Ovary (tissue), 9 donors: ENCODE data around the gene EML2. TPM values are rescaled to one million over a fixed set of nuclear protein-coding genes. Genes with fewer than 3 reads are reported as not detected.

Experiments used
- DNase-seq, 5 donors: peaks; one replicate each; pipeline ENCODE4 v3.0.0-alpha.2; 2019 to 2020
- H3K27ac ChIP-seq, 2 donors: fragments of 200-600 bp; one replicate each; pipeline versions ENCODE4 v1.5.1 to v1.8.0; 2019 to 2022
- H3K27me3 ChIP-seq: fragments of 200-600 bp; one replicate; pipeline ENCODE4 v1.8.0; 2022
- H3K36me3 ChIP-seq: fragments of 200-600 bp; sonication (generic); one replicate; pipeline ENCODE4 v1.5.1; 2019
- H3K4me1 ChIP-seq: one replicate; pipeline ENCODE4 v1.8.1; 2013; ENCODE audit warnings: mild to moderate bottlenecking, moderate library complexity; ENCODE audit not compliant: insufficient read depth
- H3K4me3 ChIP-seq: fragments of 200-600 bp; sonication (generic); one replicate; pipeline ENCODE4 v1.5.1; 2017
- H3K9me3 ChIP-seq, 2 donors: fragments of 200-600 bp in 1 of 2; sonication (generic) in 1 of 2; one replicate each; pipeline versions ENCODE4 v1.5.1 to v1.8.1; 2013 to 2019; ENCODE audit warnings: mild to moderate bottlenecking in 1 of 2, moderate library complexity in 1 of 2
- EP300 ChIP-seq: sonication (generic); formaldehyde crosslinking; IDR thresholded peaks from one replicate; pipeline ENCODE4 v1.6.1; 2017; ENCODE audit warnings: antibody characterized with exemption
- POLR2A ChIP-seq: fragments of 450-650 bp; IDR thresholded peaks from one replicate; pipeline ENCODE4 v1.6.1; 2017; ENCODE audit warnings: antibody characterized with exemption, mild to moderate bottlenecking, moderate library complexity
- WGBS, 3 donors: extraction: QIAGEN DNeasy Blood & Tissue Kit in 1 of 3; methylation state at CpG; one replicate each; pipeline versions ENCODE4 v1.1.5 to v1.1.7; 2013 to 2017; 5-methylcytosine and 5-hydroxymethylcytosine counted together
- intact Hi-C, 4 donors: fragments of 100-400 bp; cut with DNase I; formaldehyde crosslinking; loops; one replicate each; pipeline versions ENCODE4 v1.11.0 to v1.15.1; 2022 to 2023
- polyA plus RNA-seq, 2 donors: library from polyadenylated mRNA; stranded (reverse); fragments of 200-250 nt in 1 of 2; fragments of 350-450 nt in 1 of 2; fragmentation: Illumina TruSeq in 1 of 2; extraction: RNeasy Lipid Tissue Mini Kit (QIAGEN cat#74804) in 1 of 2; gene quantifications; one replicate each; pipeline ENCODE4 v1.2.3, GENCODE V29; 2013 to 2014
- total RNA-seq, 7 donors: library from RNA; depleted of rRNA in 2 of 7; stranded (reverse); fragments of >200 nt in 2 of 7; fragmentation: NEBNext Ultra II Directional in 3 of 7; extraction: Animal tissue kit (Norgen Biotek cat#: 25700) in 3 of 7; gene quantifications; one replicate each; pipeline versions ENCODE4 v1.1.0 to v1.2.4, GENCODE V29; 2016 to 2023
- TF ChIP-seq, protein P1 (sequence below), 3 donors: fragments of 450-650 bp in 2 of 3; fragments of 200-600 bp in 1 of 3; IDR thresholded peaks; one replicate each; pipeline versions ENCODE4 v1.5.1 to v1.8.0; 2016 to 2022; ENCODE audit warnings: antibody characterized with exemption in 3 of 3, mild to moderate bottlenecking in 1 of 3
- donor health status: DM: no; HTN: no; CAD: no; lungs with moderate emphysema.
- donor health status: DM: no; HTN: no; CAD: no.
- donor health status: Bipolar disorder and iron deficiency.
- donor health status: DM: yes; HTN: yes; CAD: no.
- donor health status: DM: no; HTN: no; CAD: no.
- donor health status: DM: yes; HTN: yes; CAD: no.

The EML2 gene
- total and polyA plus RNA-seq, 9 donors: 9.9 to 25.0 (median 14.4) TPM

DNA sequence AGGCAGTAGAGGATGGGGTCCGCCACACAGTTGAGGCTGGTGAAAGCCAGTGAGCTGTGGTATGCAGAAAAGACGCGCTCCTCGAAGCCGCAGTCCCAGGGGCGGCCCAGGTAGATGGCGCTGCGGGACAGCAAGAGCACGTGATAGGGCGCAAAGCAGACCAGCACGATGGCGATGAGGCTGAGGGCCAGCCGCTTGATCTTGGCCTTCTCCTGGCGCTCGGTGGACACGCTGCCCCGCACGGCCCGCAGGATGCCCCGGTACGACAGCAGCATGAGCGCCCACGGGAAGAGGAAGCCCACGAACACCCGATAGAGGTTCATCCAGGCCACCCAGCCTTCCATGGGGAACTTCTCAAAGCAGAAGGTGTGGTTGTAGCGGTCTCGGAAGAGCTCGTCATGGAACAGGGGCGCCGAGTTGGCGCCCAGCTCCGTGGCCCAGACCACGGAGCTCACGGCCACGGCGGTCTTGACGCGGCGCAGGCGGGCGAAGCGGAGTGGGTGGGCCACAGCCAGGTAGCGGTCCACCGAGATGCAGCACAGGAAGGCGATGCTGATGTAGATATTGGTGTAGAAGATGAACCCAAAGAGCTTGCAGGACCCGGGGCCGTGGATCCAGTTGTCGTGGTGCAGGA is 48.1 kb downstream of the EML2 start:
- no peaks in the 10 kb centered on the region for H3K9me3 ChIP-seq
- H3K27me3 ChIP-seq: no peaks in the 10 kb centered on the region
- no peaks in the 10 kb centered on the region for H3K4me1 ChIP-seq
- H3K4me3 ChIP-seq: no peak overlapping the region
- intact Hi-C loops: no loop called here
- no peak overlapping the region for H3K27ac ChIP-seq
- 43 to 47% (median 46%) methylated on average over 48 of the region's 48 CpGs for WGBS, 3 donors
- DNase-seq: no peak
- TF ChIP-seq, protein P1, sequence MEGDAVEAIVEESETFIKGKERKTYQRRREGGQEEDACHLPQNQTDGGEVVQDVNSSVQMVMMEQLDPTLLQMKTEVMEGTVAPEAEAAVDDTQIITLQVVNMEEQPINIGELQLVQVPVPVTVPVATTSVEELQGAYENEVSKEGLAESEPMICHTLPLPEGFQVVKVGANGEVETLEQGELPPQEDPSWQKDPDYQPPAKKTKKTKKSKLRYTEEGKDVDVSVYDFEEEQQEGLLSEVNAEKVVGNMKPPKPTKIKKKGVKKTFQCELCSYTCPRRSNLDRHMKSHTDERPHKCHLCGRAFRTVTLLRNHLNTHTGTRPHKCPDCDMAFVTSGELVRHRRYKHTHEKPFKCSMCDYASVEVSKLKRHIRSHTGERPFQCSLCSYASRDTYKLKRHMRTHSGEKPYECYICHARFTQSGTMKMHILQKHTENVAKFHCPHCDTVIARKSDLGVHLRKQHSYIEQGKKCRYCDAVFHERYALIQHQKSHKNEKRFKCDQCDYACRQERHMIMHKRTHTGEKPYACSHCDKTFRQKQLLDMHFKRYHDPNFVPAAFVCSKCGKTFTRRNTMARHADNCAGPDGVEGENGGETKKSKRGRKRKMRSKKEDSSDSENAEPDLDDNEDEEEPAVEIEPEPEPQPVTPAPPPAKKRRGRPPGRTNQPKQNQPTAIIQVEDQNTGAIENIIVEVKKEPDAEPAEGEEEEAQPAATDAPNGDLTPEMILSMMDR (IDR thresholded peaks at IDR 0.05): no peak
- TF ChIP-seq POLR2A: no peak
- no peak for TF ChIP-seq EP300
- H3K36me3 ChIP-seq: no peaks in the 10 kb centered on the region

- Histone ChIP-seq H3K9me3 (no peaks in the 10 kb centered on the region), H3K27ac (no peak overlapping the region), H3K36me3 (no peaks in the 10 kb centered on the region), H3K4me1 (no peaks in the 10 kb centered on the region), H3K4me3 (no peak overlapping the region), H3K27me3 (no peaks in the 10 kb centered on the region)
- intact Hi-C loops: no loop called here
- DNase-seq: no peak
- TF ChIP-seq POLR2A (no peak), EP300 (no peak)
- TF ChIP-seq, protein P1 (IDR thresholded peaks at IDR 0.05): no peak
- WGBS, 3 donors: 48 to 57% (median 48%) methylated on average over 15 of the region's 15 CpGs
These were observed 48.7 kb downstream of the EML2 start for GRCh38 chr19:45590300-45591003.

GRCh38 chr19:45589768-45590167 is 49.4 kb downstream of the EML2 start:
- no peaks in the 10 kb centered on the region for H3K9me3 ChIP-seq
- no peaks in the 10 kb centered on the region for H3K4me1 ChIP-seq
- no peaks in the 10 kb centered on the region for H3K27me3 ChIP-seq
- no peaks in the 10 kb centered on the region for H3K36me3 ChIP-seq
- intact Hi-C loops: loop anchor here in 1 of 4 donors (10.0 kb wide), 1 partner anchor 65 kb away; no protein-coding TSS in a partner anchor
- DNase-seq: no peak
- WGBS, 3 donors: 75 to 85% (median 79%) methylated on average over 4 of the region's 4 CpGs
- no peak for TF ChIP-seq POLR2A
- TF ChIP-seq EP300: no peak
- TF ChIP-seq, protein P1 (IDR thresholded peaks at IDR 0.05): no peak
- no peak overlapping the region for H3K4me3 ChIP-seq
- H3K27ac ChIP-seq: no peak overlapping the region

DNA sequence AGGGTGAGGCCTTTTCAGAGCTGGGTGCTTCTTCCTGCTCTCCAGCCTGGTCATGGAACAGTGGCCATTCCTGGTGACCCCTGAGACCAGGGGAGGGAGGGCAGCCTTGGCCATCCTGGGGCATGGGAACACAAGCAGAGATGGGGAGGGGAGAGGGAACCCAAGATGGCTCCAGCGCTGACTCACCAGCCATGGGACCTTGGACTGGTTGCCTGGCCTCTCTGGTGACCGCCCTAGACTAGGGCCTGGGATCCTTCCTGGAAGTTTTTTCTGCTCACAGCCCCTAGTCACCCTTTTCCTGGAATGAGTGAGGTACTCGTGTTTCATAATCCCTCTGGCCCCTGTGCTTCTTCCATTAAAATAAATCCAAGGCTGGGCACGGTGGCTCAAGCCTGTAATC is 51.3 kb downstream of the EML2 start:
- no peak overlapping the region for H3K27ac ChIP-seq
- no peaks in the 10 kb centered on the region for H3K27me3 ChIP-seq
- no peaks in the 10 kb centered on the region for H3K9me3 ChIP-seq
- TF ChIP-seq, protein P1 (IDR thresholded peaks at IDR 0.05): no peak
- TF ChIP-seq EP300 (no peak), POLR2A (no peak)
- no peak overlapping the region for H3K4me3 ChIP-seq
- no peaks in the 10 kb centered on the region for H3K36me3 ChIP-seq
- H3K4me1 ChIP-seq: peaks cover 4% of the 10 kb centered on the region
- intact Hi-C loops: loop anchor here in 1 of 4 donors (10.0 kb wide), 1 partner anchor 63 kb away; no protein-coding TSS in a partner anchor
- 63 to 68% (median 65%) methylated on average over 4 of the region's 4 CpGs for WGBS, 3 donors
- no peak for DNase-seq
